GM23248 (cell line): ENCODE measurements around the gene OPRM1.

ENCODE experiments used
- EZH2 ChIP-seq: fragments of 200-600 bp; sonication (generic); IDR thresholded peaks from 2 replicates; pipeline ENCODE4 v1.6.1; 2018; ENCODE audit warnings: antibody characterized with exemption, mild to moderate bottlenecking; ENCODE audit not compliant: insufficient read depth, poor library complexity, severe bottlenecking
- EZH2phosphoT487 ChIP-seq: fragments of 200-600 bp; sonication (generic); IDR thresholded peaks from 2 replicates; pipeline ENCODE4 v1.6.1; 2018; ENCODE audit warnings: antibody characterized with exemption, moderate library complexity, mild to moderate bottlenecking, low read depth; ENCODE audit not compliant: insufficient read depth

- TF ChIP-seq EZH2, result no peak
- no peak for TF ChIP-seq EZH2phosphoT487
These were observed 115.4 kb downstream of the OPRM1 start for GRCh38 chr6:154154389-154154967.
